HepG2 (cell line): ENCODE measurements around the gene DAD1. TPM values are rescaled to one million over a fixed set of nuclear protein-coding genes. Genes with fewer than 3 reads are reported as not detected.

Experiments
- BCL6 ChIP-seq: IDR thresholded peaks from 2 replicates; pipeline ENCODE4 v1.6.1; 2016; ENCODE audit warnings: missing genetic modification reagents, missing compliant biosample characterization
- DNMT3B ChIP-seq: conservative IDR thresholded peaks from 2 replicates; pipeline ENCODE4 v1.6.1; 2016; ENCODE audit warnings: missing biosample characterization, control low read depth
- FIP1L1 ChIP-seq: fragments of 200-400 bp; formaldehyde crosslinking; IDR thresholded peaks from 2 replicates; pipeline ENCODE4 v1.6.1; 2018; ENCODE audit warnings: low read depth, mild to moderate bottlenecking, low read length, moderate library complexity, borderline replicate concordance; ENCODE audit not compliant: insufficient read depth
- HDAC1 ChIP-seq: sonication (generic); formaldehyde crosslinking; IDR thresholded peaks from 2 replicates; pipeline ENCODE4 v1.5.1; 2020; ENCODE audit warnings: mild to moderate bottlenecking, missing genetic modification reagents
- KAT8 ChIP-seq: IDR thresholded peaks from 2 replicates; pipeline ENCODE4 v1.6.1; 2016; ENCODE audit warnings: missing genetic modification reagents, missing compliant biosample characterization
- MED8 ChIP-seq: sonication (generic); formaldehyde crosslinking; IDR thresholded peaks from 2 replicates; pipeline ENCODE4 v1.8.1; 2023; ENCODE audit warnings: mild to moderate bottlenecking, missing genetic modification reagents; ENCODE audit not compliant: insufficient replicate concordance
- MXI1 ChIP-seq: IDR thresholded peaks from 3 replicates; pipeline ENCODE4 v1.6.1; 2012; ENCODE audit warnings: low read depth, low read length, inconsistent platforms, borderline replicate concordance
- NFATC3 ChIP-seq: sonication (generic); formaldehyde crosslinking; IDR thresholded peaks from 2 replicates; pipeline ENCODE4 v1.5.1; 2020; ENCODE audit warnings: mild to moderate bottlenecking, missing genetic modification reagents
- PHF20 ChIP-seq: sonication (generic); formaldehyde crosslinking; IDR thresholded peaks from 2 replicates; pipeline ENCODE4 v1.5.0; 2020; ENCODE audit warnings: mild to moderate bottlenecking, missing genetic modification reagents
- PHF21A ChIP-seq: sonication (generic); formaldehyde crosslinking; IDR thresholded peaks from 2 replicates; pipeline ENCODE4 v1.5.0; 2020; ENCODE audit warnings: mild to moderate bottlenecking, missing genetic modification reagents
- REXO4 ChIP-seq: sonication (generic); formaldehyde crosslinking; IDR thresholded peaks from 2 replicates; pipeline ENCODE4 v1.8.0; 2022; ENCODE audit warnings: missing genetic modification reagents, mild to moderate bottlenecking, borderline replicate concordance
- TBX2 ChIP-seq: sonication (generic); formaldehyde crosslinking; IDR thresholded peaks from 2 replicates; pipeline ENCODE4 v1.5.0; 2020; ENCODE audit warnings: missing genetic modification reagents, mild to moderate bottlenecking, borderline replicate concordance
- ZBTB21 ChIP-seq: sonication (generic); formaldehyde crosslinking; IDR thresholded peaks from 2 replicates; pipeline ENCODE4 v1.4.0; 2020; ENCODE audit warnings: missing genetic modification reagents
- ZFP36 ChIP-seq: fragments of 150-350 bp; IDR thresholded peaks from 2 replicates; pipeline ENCODE4 v1.6.1; 2018; ENCODE audit warnings: borderline replicate concordance, low read length, low read depth; ENCODE audit not compliant: partially characterized antibody
- ZNF329 ChIP-seq: sonication (generic); formaldehyde crosslinking; IDR thresholded peaks from 2 replicates; pipeline ENCODE4 v1.9.0; 2021; ENCODE audit warnings: low read depth, mild to moderate bottlenecking, missing genetic modification reagents
- ZNF335 ChIP-seq: sonication (generic); formaldehyde crosslinking; IDR thresholded peaks from 2 replicates; pipeline ENCODE4 v1.4.0; 2020; ENCODE audit warnings: missing genetic modification reagents
- ZNF354B ChIP-seq: sonication (generic); formaldehyde crosslinking; IDR thresholded peaks from 2 replicates; pipeline ENCODE4 v1.8.0; 2022; ENCODE audit warnings: mild to moderate bottlenecking, missing genetic modification reagents
- ZNF530 ChIP-seq: sonication (generic); formaldehyde crosslinking; IDR thresholded peaks from 2 replicates; pipeline ENCODE4 v1.5.0; 2020; ENCODE audit warnings: low read depth, mild to moderate bottlenecking, missing genetic modification reagents
- polyA plus RNA-seq, 8 experiments: library from polyadenylated mRNA; depleted of rRNA in 3 of 8; stranded (reverse) in 7 of 8; unstranded in 1 of 8; fragments of >200 nt; fragmentation: Illumina TruSeq in 4 of 8; extraction: Trizol in 4 of 8; gene quantifications; 2 replicates each; pipeline versions ENCODE4 v1.2.1 to v1.2.3, GENCODE V29; 2011 to 2016; ENCODE audit warnings: low read depth in 4 of 8, missing spikeins in 1 of 8, mixed read lengths in 1 of 8; ENCODE audit not compliant: insufficient read depth in 1 of 8
- total RNA-seq, 5 experiments: library from RNA; depleted of rRNA; stranded (reverse); fragments of >200 nt; fragmentation: Illumina TruSeq; extraction: Trizol; gene quantifications; 2 replicates each; pipeline ENCODE4 v1.2.3, GENCODE V29; 2016; ENCODE audit warnings: low read depth in 1 of 5
- TF ChIP-seq, protein P1 (sequence below): sonication (generic); formaldehyde crosslinking; conservative IDR thresholded peaks from 2 replicates; pipeline ENCODE4 v1.8.0; 2022; ENCODE audit warnings: mild to moderate bottlenecking, moderate library complexity, missing genetic modification reagents
- TF ChIP-seq, protein P2 (sequence below): sonication (generic); formaldehyde crosslinking; IDR thresholded peaks from 2 replicates; pipeline ENCODE4 v1.5.1; 2020; ENCODE audit warnings: mild to moderate bottlenecking, missing genetic modification reagents
- TF ChIP-seq, protein P3 (sequence below): sonication (generic); IDR thresholded peaks from 2 replicates; pipeline ENCODE4 v1.6.1; 2016; ENCODE audit warnings: low read depth, borderline replicate concordance
- TF ChIP-seq, protein P4 (sequence below): sonication (generic); formaldehyde crosslinking; IDR thresholded peaks from 2 replicates; pipeline ENCODE4 v1.8.1; 2023; ENCODE audit warnings: mild to moderate bottlenecking, inconsistent platforms, moderate library complexity, missing genetic modification reagents, borderline replicate concordance

The DAD1 gene
- total and polyA plus RNA-seq, 2 of the 13 experiments (the other 11 are each of a cell fraction or from before 2014, with no cell fraction given): 558 to 626 TPM

DNA sequence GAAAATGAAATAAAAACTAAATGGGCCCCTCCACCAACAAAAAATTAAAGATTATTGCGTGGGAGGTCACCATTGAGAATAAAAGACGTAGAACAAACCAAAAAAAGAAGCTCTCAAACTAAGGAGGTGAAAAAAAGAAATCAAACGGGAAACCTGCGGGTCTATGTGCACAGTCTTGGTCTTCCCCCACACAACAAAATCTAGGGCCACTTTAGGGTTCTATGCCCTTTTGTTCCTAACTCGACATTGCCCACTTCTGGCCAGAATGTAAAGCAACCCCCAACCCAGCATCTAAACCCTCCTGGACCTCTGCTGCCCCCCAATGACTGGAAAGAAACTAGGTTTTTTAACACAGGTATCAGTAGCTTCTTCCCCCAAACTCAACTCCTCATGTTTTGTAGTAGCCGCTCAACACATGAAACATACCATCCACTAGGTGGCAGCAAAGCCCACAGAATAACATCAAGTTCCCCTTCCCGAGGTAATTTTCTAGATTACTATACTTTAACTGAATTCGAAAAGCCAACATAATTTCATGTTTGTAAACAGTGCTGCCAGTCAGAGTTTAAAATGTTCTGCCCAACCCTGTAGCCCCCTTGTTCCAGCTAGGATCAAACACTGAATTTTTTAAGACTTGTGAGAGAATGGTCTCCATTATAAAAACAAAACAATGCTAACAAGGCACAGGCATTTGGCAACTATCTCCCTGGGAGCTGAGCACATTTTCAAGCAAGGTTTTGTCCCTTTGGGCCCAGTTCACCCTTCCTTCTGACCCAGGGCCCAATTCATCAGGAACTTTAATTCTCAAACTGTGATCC lies 18.7 kb downstream of the DAD1 start (continued):
- TF ChIP-seq ZBTB21 (CRISPR knock-in tag) (no peak), ZNF530 (CRISPR knock-in tag) (no peak), DNMT3B (CRISPR knock-in tag) (0 out of 2 replicates have a peak, but pooled peaks have one; percentile 57), MED8 (CRISPR knock-in tag) (peak; percentile 42), FIP1L1 (no peak), REXO4 (CRISPR knock-in tag) (no peak), ZFP36 (no peak), NFATC3 (CRISPR knock-in tag) (no peak), MXI1 (peak; percentile 57; the same call in 1 of the 3 replicates), PHF20 (CRISPR knock-in tag) (no peak), TBX2 (CRISPR knock-in tag) (peak; percentile 34; the same call in 1 of the 2 replicates), PHF21A (CRISPR knock-in tag) (no peak; the same call in 1 of the 2 replicates), BCL6 (no peak), KAT8 (CRISPR knock-in tag) (peak; percentile 55; the same call in 1 of the 2 replicates), HDAC1 (CRISPR knock-in tag) (no peak), ZNF329 (no peak), ZNF354B (CRISPR knock-in tag) (0 out of 2 replicates have a peak, but pooled peaks have one; percentile 67), ZNF335 (no peak)
- TF ChIP-seq, protein P1, sequence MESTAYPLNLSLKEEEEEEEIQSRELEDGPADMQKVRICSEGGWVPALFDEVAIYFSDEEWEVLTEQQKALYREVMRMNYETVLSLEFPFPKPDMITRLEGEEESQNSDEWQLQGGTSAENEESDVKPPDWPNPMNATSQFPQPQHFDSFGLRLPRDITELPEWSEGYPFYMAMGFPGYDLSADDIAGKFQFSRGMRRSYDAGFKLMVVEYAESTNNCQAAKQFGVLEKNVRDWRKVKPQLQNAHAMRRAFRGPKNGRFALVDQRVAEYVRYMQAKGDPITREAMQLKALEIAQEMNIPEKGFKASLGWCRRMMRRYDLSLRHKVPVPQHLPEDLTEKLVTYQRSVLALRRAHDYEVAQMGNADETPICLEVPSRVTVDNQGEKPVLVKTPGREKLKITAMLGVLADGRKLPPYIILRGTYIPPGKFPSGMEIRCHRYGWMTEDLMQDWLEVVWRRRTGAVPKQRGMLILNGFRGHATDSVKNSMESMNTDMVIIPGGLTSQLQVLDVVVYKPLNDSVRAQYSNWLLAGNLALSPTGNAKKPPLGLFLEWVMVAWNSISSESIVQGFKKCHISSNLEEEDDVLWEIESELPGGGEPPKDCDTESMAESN (CRISPR knock-in tag): no peak; the same call in 1 of the 2 replicates
- TF ChIP-seq, protein P2, sequence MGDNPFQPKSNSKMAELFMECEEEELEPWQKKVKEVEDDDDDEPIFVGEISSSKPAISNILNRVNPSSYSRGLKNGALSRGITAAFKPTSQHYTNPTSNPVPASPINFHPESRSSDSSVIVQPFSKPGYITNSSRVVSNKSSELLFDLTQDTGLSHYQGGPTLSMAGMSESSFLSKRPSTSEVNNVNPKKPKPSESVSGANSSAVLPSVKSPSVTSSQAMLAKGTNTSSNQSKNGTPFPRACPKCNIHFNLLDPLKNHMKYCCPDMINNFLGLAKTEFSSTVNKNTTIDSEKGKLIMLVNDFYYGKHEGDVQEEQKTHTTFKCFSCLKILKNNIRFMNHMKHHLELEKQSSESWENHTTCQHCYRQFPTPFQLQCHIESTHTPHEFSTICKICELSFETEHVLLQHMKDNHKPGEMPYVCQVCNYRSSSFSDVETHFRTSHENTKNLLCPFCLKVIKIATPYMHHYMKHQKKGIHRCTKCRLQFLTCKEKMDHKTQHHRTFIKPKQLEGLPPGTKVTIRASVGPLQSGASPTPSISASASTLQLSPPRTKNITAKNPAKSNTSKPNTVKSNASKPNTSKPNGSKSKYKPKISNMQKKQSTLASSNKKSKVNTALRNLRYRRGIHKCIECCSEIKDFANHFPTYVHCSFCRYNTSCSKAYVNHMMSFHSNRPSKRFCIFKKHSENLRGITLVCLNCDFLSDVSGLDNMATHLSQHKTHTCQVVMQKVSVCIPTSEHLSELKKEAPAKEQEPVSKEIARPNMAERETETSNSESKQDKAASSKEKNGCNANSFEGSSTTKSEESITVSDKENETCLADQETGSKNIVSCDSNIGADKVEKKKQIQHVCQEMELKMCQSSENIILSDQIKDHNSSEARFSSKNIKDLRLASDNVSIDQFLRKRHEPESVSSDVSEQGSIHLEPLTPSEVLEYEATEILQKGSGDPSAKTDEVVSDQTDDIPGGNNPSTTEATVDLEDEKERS: peak; percentile 19; the same call in 1 of the 2 replicates
- TF ChIP-seq, protein P3, sequence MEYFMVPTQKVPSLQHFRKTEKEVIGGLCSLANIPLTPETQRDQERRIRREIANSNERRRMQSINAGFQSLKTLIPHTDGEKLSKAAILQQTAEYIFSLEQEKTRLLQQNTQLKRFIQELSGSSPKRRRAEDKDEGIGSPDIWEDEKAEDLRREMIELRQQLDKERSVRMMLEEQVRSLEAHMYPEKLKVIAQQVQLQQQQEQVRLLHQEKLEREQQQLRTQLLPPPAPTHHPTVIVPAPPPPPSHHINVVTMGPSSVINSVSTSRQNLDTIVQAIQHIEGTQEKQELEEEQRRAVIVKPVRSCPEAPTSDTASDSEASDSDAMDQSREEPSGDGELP: no peak
- TF ChIP-seq, protein P4, sequence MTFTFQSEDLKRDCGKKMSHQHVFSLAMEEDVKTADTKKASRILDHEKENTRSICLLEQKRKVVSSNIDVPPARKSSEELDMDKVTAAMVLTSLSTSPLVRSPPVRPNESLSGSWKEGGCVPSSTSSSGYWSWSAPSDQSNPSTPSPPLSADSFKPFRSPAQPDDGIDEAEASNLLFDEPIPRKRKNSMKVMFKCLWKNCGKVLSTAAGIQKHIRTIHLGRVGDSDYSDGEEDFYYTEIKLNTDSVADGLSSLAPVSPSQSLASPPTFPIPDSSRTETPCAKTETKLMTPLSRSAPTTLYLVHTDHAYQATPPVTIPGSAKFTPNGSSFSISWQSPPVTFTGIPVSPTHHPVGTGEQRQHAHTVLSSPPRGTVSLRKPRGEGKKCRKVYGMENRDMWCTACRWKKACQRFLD: 0 out of 2 replicates have a peak, but pooled peaks have one; percentile 66
